ENCODE data around the gene ITPKB.

- TF ChIP-seq CTCF (IDR thresholded peaks at IDR 0.05; ENCODE audit: borderline replicate concordance, extremely low read depth, low read length, poor library complexity, severe bottlenecking) = no peak
- no peak for TF ChIP-seq EZH2 (IDR thresholded peaks at IDR 0.05; ENCODE audit: borderline replicate concordance, low read depth, low read length, severe bottlenecking)
Observed at GRCh38 chr1:226762988-226763904, 24.2 kb upstream of the ITPKB start.

Data from DND-41 (cell line).